ENCODE measurements around the gene HBG2.

HBG2 gene

DNA sequence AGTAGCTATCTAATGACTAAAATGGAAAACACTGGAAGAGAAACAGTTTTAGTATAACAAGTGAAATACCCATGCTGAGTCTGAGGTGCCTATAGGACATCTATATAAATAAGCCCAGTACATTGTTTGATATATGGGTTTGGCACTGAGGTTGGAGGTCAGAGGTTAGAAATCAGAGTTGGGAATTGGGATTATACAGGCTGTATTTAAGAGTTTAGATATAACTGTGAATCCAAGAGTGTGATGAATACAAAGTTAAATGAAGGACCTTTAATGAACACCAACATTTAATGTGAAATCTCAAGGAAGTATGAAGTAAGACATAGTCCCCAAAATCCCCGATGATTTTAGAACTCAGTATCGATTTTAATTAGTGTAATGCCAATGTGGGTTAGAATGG, 17.2 kb downstream of the HBG2 start:
- TF ChIP-seq, protein P1, sequence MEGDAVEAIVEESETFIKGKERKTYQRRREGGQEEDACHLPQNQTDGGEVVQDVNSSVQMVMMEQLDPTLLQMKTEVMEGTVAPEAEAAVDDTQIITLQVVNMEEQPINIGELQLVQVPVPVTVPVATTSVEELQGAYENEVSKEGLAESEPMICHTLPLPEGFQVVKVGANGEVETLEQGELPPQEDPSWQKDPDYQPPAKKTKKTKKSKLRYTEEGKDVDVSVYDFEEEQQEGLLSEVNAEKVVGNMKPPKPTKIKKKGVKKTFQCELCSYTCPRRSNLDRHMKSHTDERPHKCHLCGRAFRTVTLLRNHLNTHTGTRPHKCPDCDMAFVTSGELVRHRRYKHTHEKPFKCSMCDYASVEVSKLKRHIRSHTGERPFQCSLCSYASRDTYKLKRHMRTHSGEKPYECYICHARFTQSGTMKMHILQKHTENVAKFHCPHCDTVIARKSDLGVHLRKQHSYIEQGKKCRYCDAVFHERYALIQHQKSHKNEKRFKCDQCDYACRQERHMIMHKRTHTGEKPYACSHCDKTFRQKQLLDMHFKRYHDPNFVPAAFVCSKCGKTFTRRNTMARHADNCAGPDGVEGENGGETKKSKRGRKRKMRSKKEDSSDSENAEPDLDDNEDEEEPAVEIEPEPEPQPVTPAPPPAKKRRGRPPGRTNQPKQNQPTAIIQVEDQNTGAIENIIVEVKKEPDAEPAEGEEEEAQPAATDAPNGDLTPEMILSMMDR (IDR thresholded peaks at IDR 0.05) = no peak

DNA sequence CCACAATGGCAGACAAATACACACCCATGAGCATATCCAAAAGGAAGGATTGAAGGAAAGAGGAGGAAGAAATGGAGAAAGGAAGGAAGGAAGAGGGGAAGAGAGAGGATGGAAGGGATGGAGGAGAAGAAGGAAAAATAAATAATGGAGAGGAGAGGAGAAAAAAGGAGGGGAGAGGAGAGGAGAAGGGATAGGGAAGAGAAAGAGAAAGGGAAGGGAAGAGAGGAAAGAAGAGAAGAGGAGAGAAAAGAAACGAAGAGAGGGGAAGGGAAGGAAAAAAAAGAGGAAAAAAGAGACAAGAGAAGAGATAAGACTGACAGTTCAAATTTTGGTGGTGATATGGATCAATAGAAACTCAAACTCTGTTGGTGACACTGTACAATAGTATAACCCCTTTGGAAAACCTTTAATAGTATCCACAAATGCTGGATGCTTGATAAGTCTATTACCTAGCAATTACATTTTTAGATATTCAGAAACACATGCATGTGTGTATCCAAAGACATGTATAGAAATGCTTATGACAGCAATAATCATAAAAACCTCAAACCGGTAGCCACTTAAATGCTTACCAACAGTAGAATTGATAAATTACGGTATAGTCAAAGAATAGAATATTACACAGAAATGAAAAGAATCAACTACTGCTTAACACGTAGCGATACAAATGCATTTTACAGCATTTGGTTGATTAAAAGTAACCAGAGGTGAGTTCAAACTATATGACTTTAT, 19.1 kb downstream of the HBG2 start:
- TF ChIP-seq, protein P1 (IDR thresholded peaks at IDR 0.05) = no peak

DNA sequence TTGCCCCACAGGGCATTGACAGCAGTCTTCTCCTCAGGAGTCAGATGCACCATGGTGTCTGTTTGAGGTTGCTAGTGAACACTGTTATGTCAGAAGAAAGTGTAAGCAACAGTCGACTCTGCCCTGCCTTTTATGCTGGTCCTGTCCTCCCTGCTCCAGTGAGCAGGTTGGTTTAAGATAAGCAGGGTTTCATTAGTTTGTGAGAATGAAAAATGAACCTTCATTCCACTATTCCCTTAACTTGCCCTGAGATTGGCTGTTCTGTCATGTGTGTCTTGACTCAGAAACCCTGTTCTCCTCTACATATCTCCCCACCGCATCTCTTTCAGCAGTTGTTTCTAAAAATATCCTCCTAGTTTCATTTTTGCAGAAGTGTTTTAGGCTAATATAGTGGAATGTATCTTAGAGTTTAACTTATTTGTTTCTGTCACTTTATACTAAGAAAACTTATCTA, 20.2 kb downstream of the HBG2 start, which contains the start of gene HBD:
TSS of gene HBD (minus strand) at position 103 of the 454 bp plus-strand sequence. CDS start at position 53, 50 bp downstream.
- TF ChIP-seq, protein P1 (IDR thresholded peaks at IDR 0.05) = no peak

DNA sequence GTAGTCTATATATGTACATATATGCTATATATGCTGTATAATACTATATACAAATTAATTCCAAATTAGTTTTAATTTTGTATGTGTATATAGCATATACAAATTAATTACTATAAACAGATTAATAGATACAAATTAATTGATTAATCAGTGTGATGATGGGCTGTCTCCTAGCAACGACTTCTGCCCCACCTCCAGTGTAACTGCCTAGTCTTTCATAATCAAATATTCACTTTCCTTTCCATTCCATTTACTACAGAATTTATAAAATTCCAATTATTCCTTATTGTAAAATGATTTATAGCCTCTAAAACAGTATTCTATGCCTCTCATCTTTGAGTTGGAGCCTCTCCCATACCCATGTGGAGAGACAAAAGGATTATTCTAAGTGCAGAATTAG, 21.3 kb downstream of the HBG2 start:
- TF ChIP-seq, protein P1 (IDR thresholded peaks at IDR 0.05) = no peak

DNA sequence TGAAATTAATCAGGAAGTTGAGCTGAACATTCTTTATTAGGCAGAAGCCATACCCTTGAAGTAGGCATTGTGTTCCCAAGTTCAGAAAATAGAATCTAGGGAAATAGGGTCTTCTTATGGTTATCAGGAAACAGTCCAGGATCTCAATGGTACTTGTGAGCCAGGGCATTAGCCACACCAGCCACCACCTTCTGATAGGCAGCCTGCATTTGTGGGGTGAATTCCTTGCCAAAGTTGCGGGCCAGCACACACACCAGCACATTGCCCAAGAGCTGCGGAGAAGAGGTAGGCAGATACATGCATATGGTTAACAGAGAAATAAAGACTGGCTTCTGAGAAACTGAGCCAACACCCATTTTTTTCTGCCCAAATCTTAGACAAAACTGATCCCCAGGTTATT, 21.8 kb downstream of the HBG2 start:
- TF ChIP-seq, protein P1 (IDR thresholded peaks at IDR 0.05) = no peak

DNA sequence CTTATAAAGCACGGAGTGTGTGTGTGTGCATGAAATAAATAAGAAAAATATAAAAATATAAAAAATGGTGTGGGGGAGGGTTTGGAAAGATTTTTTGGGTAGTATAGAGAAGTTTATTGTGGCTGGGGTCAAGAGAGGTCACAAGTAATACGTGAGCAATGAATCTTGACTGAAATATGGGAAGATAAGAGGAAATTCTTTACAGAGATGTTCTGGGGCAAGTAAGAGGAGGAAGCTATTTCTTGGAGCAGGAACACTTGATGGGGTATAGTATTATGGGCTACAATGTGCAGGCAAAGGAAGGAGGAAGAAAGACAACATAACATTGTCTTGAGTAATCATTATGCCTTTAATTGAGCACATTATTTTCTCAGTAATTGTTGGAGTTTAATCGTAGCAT, 22.4 kb downstream of the HBG2 start:
- TF ChIP-seq, protein P1 (IDR thresholded peaks at IDR 0.05) = no peak

DNA sequence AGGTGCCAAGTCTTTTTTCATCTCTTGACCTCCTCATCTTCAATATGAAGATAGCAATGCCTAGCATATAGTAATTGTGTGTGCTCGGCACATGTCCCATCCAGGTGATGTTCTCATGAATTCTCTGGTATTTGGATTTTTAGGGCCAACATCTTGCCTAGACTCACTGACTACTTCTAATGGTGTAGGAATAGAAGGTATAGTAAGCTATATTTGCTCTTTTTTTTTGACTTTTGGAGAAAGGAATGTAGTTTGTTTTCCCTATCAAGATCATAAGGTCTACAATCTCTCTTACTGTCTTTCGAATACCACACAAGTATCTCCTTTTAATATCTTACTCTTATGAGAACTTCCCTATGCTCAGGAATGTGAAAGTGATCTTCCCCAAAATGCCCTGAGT, 23.5 kb downstream of the HBG2 start:
- TF ChIP-seq, protein P1 (IDR thresholded peaks at IDR 0.05) = no peak
